HG03039 (cell line): ENCODE results near the gene SRSF4.

Experiments used
- ATAC-seq: cut with Tn5 transposase; IDR thresholded peaks from one replicate; pipeline ENCODE4 v1.9.1; 2021; ENCODE audit warnings: mild to moderate bottlenecking, moderate library complexity; ENCODE audit not compliant: unreplicated experiment

SRSF4 gene

DNA sequence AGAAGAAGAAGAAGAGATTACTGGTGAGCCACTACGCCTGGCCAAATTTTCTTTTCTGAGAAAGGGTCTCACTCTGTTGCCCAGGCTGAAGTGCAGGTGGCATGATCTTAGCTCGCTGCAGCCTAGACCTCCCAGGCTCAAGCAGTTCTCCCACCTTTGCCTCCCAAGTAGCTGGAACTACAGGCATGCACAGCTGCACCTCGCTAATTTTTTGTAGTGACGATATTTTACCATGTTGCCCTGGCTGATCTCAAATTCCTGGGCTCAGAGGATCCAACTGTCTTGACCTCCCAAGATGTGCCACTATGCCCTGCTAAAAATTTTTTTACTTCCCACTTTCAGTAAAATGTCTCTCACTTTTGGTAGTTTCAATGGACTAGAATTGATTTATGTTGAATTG lies 82.4 kb downstream of the SRSF4 start:
- ATAC-seq: no peak
